NT2/D1 (cell line): ENCODE measurements around the gene GOLT1A.

ENCODE experiments used
- DNase-seq: peaks from one replicate; pipeline ENCODE4 v3.0.0-alpha.2; 2011; ENCODE audit warnings: low read depth, low spot score
- H3K27me3 ChIP-seq: 2 replicates; pipeline ENCODE4 v1.6.0; 2011; ENCODE audit warnings: mild to moderate bottlenecking; ENCODE audit not compliant: insufficient read length, insufficient read depth
- H3K36me3 ChIP-seq: 2 replicates; pipeline ENCODE4 v1.6.1; 2011; ENCODE audit warnings: mild to moderate bottlenecking, low read length, mixed read lengths; ENCODE audit not compliant: insufficient read depth, insufficient read length
- H3K4me1 ChIP-seq: 2 replicates; pipeline ENCODE4 v1.5.1; 2011; ENCODE audit not compliant: insufficient read depth, insufficient read length
- H3K4me3 ChIP-seq: 2 replicates; pipeline ENCODE4 v1.5.1; 2011; ENCODE audit warnings: low read depth; ENCODE audit not compliant: insufficient read length
- H3K9ac ChIP-seq: 2 replicates; pipeline ENCODE4 v1.6.0; 2011; ENCODE audit warnings: low read depth; ENCODE audit not compliant: insufficient read length
- H3K9me3 ChIP-seq: 2 replicates; pipeline ENCODE4 v1.5.1; 2011; ENCODE audit warnings: mild to moderate bottlenecking, low read length; ENCODE audit not compliant: insufficient read depth
- SUZ12 ChIP-seq: IDR thresholded peaks from 2 replicates; pipeline ENCODE4 v1.6.1; 2011; ENCODE audit not compliant: insufficient read length, insufficient read depth; ENCODE audit errors: extremely low read depth
- YY1 ChIP-seq: IDR thresholded peaks from 2 replicates; pipeline ENCODE4 v1.6.1; 2011; ENCODE audit not compliant: insufficient read length, insufficient read depth
- ZNF274 ChIP-seq: IDR thresholded peaks from 2 replicates; pipeline ENCODE4 v1.6.1; 2011; ENCODE audit warnings: mild to moderate bottlenecking, low read depth, low read length

Gene GOLT1A

DNA sequence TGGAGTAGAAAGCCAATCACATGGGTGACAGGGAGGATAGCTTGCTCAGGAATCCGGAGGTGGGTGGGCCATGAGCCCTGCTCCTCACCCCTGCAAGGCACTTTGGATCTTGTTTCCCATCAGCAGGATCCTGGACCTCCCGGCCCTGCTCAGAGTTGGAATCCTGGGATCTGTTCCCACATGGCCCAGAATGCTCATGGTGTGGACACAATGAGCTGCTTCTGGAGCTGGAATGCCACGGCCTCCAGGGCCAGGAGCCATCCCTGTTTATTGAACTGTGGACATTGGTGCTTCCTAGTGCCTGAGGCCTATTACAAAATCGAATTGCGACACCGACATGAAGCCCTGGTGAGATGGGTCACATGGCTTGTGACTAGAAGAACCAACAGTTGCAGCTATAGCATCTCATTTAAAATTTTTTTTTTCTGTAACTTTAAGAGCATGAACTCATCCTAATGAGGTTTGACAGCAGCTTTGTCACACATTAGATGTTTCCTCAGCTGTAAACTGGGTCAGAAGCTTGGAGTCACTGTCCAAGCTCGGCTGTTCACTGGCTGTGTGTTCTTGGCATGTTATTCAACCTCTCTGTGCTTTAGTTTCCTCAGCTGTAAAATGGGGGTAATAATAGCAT, 40.4 kb upstream of the GOLT1A start:
- DNase-seq = no peak
- TF ChIP-seq ZNF274 (no peak), SUZ12 (no peak), YY1 (no peak)
- peaks cover 16% of the 10 kb centered on the region for H3K4me1 ChIP-seq
- H3K27me3 ChIP-seq = no peaks in the 10 kb centered on the region
- no peak overlapping the region for H3K9ac ChIP-seq
- H3K4me3 ChIP-seq = no peak overlapping the region
- H3K36me3 ChIP-seq = peaks cover 10% of the 10 kb centered on the region
- H3K9me3 ChIP-seq = no peaks in the 10 kb centered on the region

- peaks cover 16% of the 10 kb centered on the region for H3K4me1 ChIP-seq
- TF ChIP-seq SUZ12 (no peak), YY1 (no peak), ZNF274 (no peak)
Observed at GRCh38 chr1:204251926-204252689, 38.3 kb upstream of the GOLT1A start.

DNA sequence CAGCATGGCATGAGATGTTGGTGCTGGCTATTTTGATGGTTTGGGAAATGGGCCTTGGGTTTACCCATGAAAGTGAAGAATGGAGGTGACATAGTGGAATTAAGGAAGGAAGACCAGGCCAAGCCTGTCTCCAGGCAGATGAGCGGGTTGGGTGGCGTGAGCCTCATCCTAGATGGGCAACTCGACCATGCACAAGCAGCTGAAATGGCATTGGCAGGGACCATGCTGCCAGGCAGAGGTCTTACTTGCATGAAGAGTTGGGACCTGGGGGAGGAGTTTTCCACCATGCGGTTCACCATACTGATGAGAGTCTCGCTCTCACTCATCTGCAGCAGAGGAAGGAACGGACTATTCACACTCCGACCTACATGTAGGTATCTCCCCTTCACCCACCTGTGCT, 37.5 kb upstream of the GOLT1A start:
- H3K4me3 ChIP-seq = no peak overlapping the region
- TF ChIP-seq SUZ12 = no peak
- TF ChIP-seq ZNF274 = no peak
- TF ChIP-seq YY1 = no peak
- no peaks in the 10 kb centered on the region for H3K36me3 ChIP-seq
- H3K4me1 ChIP-seq = peaks cover 12% of the 10 kb centered on the region
- H3K9ac ChIP-seq = no peak overlapping the region
- no peaks in the 10 kb centered on the region for H3K27me3 ChIP-seq
- DNase-seq = no peak
- H3K9me3 ChIP-seq = no peaks in the 10 kb centered on the region

More at GRCh38 chr1:204251926-204252689, 38.3 kb upstream of the GOLT1A start:
- no peak for DNase-seq
- Histone ChIP-seq H3K9ac (no peak overlapping the region), H3K27me3 (no peaks in the 10 kb centered on the region), H3K9me3 (no peaks in the 10 kb centered on the region), H3K4me3 (no peak overlapping the region), H3K36me3 (peaks cover 5% of the 10 kb centered on the region)

- TF ChIP-seq ZNF274 = no peak
- TF ChIP-seq YY1 = no peak
- TF ChIP-seq SUZ12 = no peak
- Histone ChIP-seq H3K36me3 (no peaks in the 10 kb centered on the region), H3K9ac (no peak overlapping the region), H3K9me3 (no peaks in the 10 kb centered on the region), H3K4me3 (no peak overlapping the region), H3K27me3 (no peaks in the 10 kb centered on the region), H3K4me1 (peaks cover 11% of the 10 kb centered on the region)
- no peak for DNase-seq
Observed at GRCh38 chr1:204250428-204251030, 36.7 kb upstream of the GOLT1A start.

- H3K4me1 ChIP-seq = peaks cover 11% of the 10 kb centered on the region
- H3K9me3 ChIP-seq = no peaks in the 10 kb centered on the region
- H3K4me3 ChIP-seq = no peak overlapping the region
- no peaks in the 10 kb centered on the region for H3K27me3 ChIP-seq
- H3K36me3 ChIP-seq = peaks cover 6% of the 10 kb centered on the region
- no peak for DNase-seq
- no peak overlapping the region for H3K9ac ChIP-seq
- TF ChIP-seq ZNF274 (no peak), YY1 (no peak), SUZ12 (no peak)
Observed at GRCh38 chr1:204249736-204250427, 36.1 kb upstream of the GOLT1A start.

- no peak overlapping the region for H3K4me3 ChIP-seq
- no peaks in the 10 kb centered on the region for H3K27me3 ChIP-seq
- TF ChIP-seq YY1 (no peak), ZNF274 (no peak), SUZ12 (no peak)
- H3K36me3 ChIP-seq = peaks cover 7% of the 10 kb centered on the region
- no peak for DNase-seq
- no peaks in the 10 kb centered on the region for H3K9me3 ChIP-seq
- no peak overlapping the region for H3K9ac ChIP-seq
- peaks cover 9% of the 10 kb centered on the region for H3K4me1 ChIP-seq
Observed at GRCh38 chr1:204248954-204249353, 35.2 kb upstream of the GOLT1A start.

GRCh38 chr1:204246876-204247275, 33.1 kb upstream of the GOLT1A start:
- Histone ChIP-seq H3K9me3 (no peaks in the 10 kb centered on the region), H3K27me3 (no peaks in the 10 kb centered on the region), H3K4me3 (no peak overlapping the region), H3K36me3 (peaks cover 7% of the 10 kb centered on the region), H3K4me1 (peaks cover 7% of the 10 kb centered on the region), H3K9ac (no peak overlapping the region)
- DNase-seq = no peak
- TF ChIP-seq SUZ12 = no peak
- no peak for TF ChIP-seq YY1
- TF ChIP-seq ZNF274 = no peak
